Activated CD4-positive, CD25-positive, alpha-beta regulatory T cell treated with anti-CD3 and anti-CD28 coated beads, Interleukin-2, amount 50 U/mL, for 72 hours (primary cell): ENCODE results near the gene RPL41.
A peak's percentile ranks its signal among the peaks of the same experiment; 100 is the strongest.

Source experiments
- DNase-seq: peaks from one replicate; pipeline ENCODE4 v3.0.0; 2021

Gene RPL41

GRCh38 chr12:56157201-56158028 is 41.0 kb downstream of the RPL41 start:
- DNase-seq = peak; percentile 57

- DNase-seq = peak; percentile 82
Measured at GRCh38 chr12:56158029-56158925, 41.8 kb downstream of the RPL41 start, which contains the start of gene MYL6. TSS of gene MYL6 (plus strand) at chr12:56158359. CDS start at chr12:56158402, 43 bp downstream.

- no peak for DNase-seq
Measured at GRCh38 chr12:56158926-56159461, 42.6 kb downstream of the RPL41 start.

GRCh38 chr12:56159482-56160192 is 43.2 kb downstream of the RPL41 start:
- no peak for DNase-seq

- DNase-seq = peak; percentile 56
Measured at GRCh38 chr12:56160193-56160763, 43.8 kb downstream of the RPL41 start.

- no peak for DNase-seq
Measured at GRCh38 chr12:56160894-56161689, 44.7 kb downstream of the RPL41 start.

- no peak for DNase-seq
Measured at GRCh38 chr12:56161690-56162351, 45.4 kb downstream of the RPL41 start.

GRCh38 chr12:56162468-56163290 is 46.2 kb downstream of the RPL41 start:
- no peak for DNase-seq

GRCh38 chr12:56163533-56164344 is 47.3 kb downstream of the RPL41 start:
- DNase-seq = no peak

GRCh38 chr12:56164345-56164729 is 47.9 kb downstream of the RPL41 start:
- no peak for DNase-seq

GRCh38 chr12:56165369-56165768 is 48.9 kb downstream of the RPL41 start:
- DNase-seq = no peak
